H1 (cell line): Measurements from ENCODE around the gene KLHL30. TPM values are rescaled to one million over a fixed set of nuclear protein-coding genes. Genes with fewer than 3 reads are reported as not detected.

Experiments
- CTCF ChIA-PET: fragments of 300-600 bp; sonication (Branson Sonifier 250); formaldehyde crosslinking; loops from one replicate; lab custom pipeline; 2021; ENCODE audit not compliant: partially characterized antibody; lab: Charles Lee
- POLR2A ChIA-PET: fragments of 300-600 bp; sonication (Branson Sonifier 250); formaldehyde crosslinking; loops from one replicate; lab custom pipeline; 2021; ENCODE audit warnings: inconsistent platforms; ENCODE audit not compliant: partially characterized antibody; lab: Charles Lee
- DNase-seq, 2 experiments: peaks; one replicate each; pipeline versions ENCODE4 v3.0.0 to v3.0.0-alpha.2; 2010 to 2022; ENCODE audit warnings: low spot score in 2 of 2, low read depth in 1 of 2, mixed read lengths in 1 of 2
- FAIRE-seq: peaks from 2 replicates; lab custom pipeline; 2011; peaks lifted over from hg19 to GRCh38; lab: Jason Lieb, UNC
- H2AFZ ChIP-seq: 2 replicates; pipeline ENCODE4 v1.8.1; 2012; ENCODE audit warnings: low read length, inconsistent platforms
- H2AK5ac ChIP-seq: 2 replicates; pipeline ENCODE4 v1.6.1; 2013; ENCODE audit warnings: low read depth, low read length
- H2BK120ac ChIP-seq: replicated peaks from 2 replicates; pipeline ENCODE3; 2013; ENCODE audit warnings: low read depth, low read length, inconsistent platforms
- H2BK12ac ChIP-seq: 2 replicates; pipeline ENCODE4 v1.6.1; 2013; ENCODE audit warnings: low read depth, low read length
- H2BK15ac ChIP-seq: 2 replicates; pipeline ENCODE4 v1.6.1; 2013; ENCODE audit warnings: low read length
- H2BK20ac ChIP-seq: 2 replicates; pipeline ENCODE4 v1.6.1; 2013; ENCODE audit warnings: low read length
- H2BK5ac ChIP-seq: 2 replicates; pipeline ENCODE4 v1.6.1; 2013; ENCODE audit warnings: low read depth, low read length
- H3K14ac ChIP-seq: 2 replicates; pipeline ENCODE4 v1.6.1; 2013; ENCODE audit warnings: inconsistent platforms; ENCODE audit not compliant: insufficient read length
- H3K18ac ChIP-seq: 2 replicates; pipeline ENCODE4 v1.6.1; 2013; ENCODE audit warnings: low read length; ENCODE audit errors: extremely low read depth
- H3K23ac ChIP-seq: 2 replicates; pipeline ENCODE4 v1.6.1; 2013; ENCODE audit warnings: inconsistent platforms; ENCODE audit not compliant: insufficient read length
- H3K23me2 ChIP-seq: 2 replicates; pipeline ENCODE4 v1.6.1; 2013; ENCODE audit warnings: low read depth, low read length
- H3K27ac ChIP-seq: 2 replicates; pipeline ENCODE4 v1.6.1; 2011; ENCODE audit warnings: low read depth, low read length, inconsistent platforms
- H3K27me3 ChIP-seq, 4 experiments: replicated peaks in 1 of 4; 1 replicate in 1 of 4; 2 replicates in 3 of 4; pipeline versions ENCODE4 v1.6.1 to v1.8.1; 2011 to 2013; ENCODE audit warnings: low read length in 3 of 4, mild to moderate bottlenecking in 3 of 4, inconsistent platforms in 2 of 4, mixed read lengths in 2 of 4, moderate library complexity in 1 of 4; ENCODE audit not compliant: control insufficient read depth in 3 of 4, insufficient read depth in 3 of 4; ENCODE audit errors: extremely low read depth in 1 of 4
- H3K36me3 ChIP-seq, 4 experiments: 2 replicates each; pipeline versions ENCODE4 v1.6.1 to v1.8.1; 2011 to 2013; ENCODE audit warnings: mild to moderate bottlenecking in 4 of 4, low read length in 3 of 4, moderate library complexity in 2 of 4, control low read depth in 1 of 4, inconsistent platforms in 1 of 4; ENCODE audit not compliant: insufficient read depth in 4 of 4, control insufficient read depth in 2 of 4
- H3K4ac ChIP-seq: replicated peaks from 2 replicates; pipeline ENCODE3; 2013; ENCODE audit warnings: low read length, low read depth, mixed read lengths, inconsistent platforms; ENCODE audit not compliant: insufficient read length
- H3K4me1 ChIP-seq, 4 experiments: replicated peaks in 1 of 4; 1 replicate in 1 of 4; 2 replicates in 3 of 4; pipeline versions ENCODE4 v1.6.1 to v1.8.1; 2011 to 2013; ENCODE audit warnings: low read length in 3 of 4, inconsistent platforms in 2 of 4, mixed read lengths in 1 of 4; ENCODE audit not compliant: insufficient read depth in 4 of 4, control insufficient read depth in 3 of 4
- H3K4me2 ChIP-seq, 2 experiments: 2 replicates each; pipeline versions ENCODE4 v1.6.1 to v1.8.1; 2011 to 2013; ENCODE audit warnings: low read depth in 2 of 2, low read length in 2 of 2, control low read depth in 1 of 2, inconsistent platforms in 1 of 2, mild to moderate bottlenecking in 1 of 2; ENCODE audit not compliant: insufficient read depth in 1 of 2
- H3K4me3 ChIP-seq, 4 experiments: fragments of 200-600, 300-600 bp in 1 of 4; sonication (generic), shearing (Covaris generic), sonication (Bioruptor Twin) in 1 of 4; 2 replicates each; pipeline versions ENCODE4 v1.5.1 to v1.8.1; 2011 to 2016; ENCODE audit warnings: low read length in 4 of 4, low read depth in 3 of 4, control low read depth in 2 of 4, inconsistent platforms in 2 of 4, mild to moderate bottlenecking in 2 of 4, mixed read lengths in 1 of 4, moderate library complexity in 1 of 4; ENCODE audit not compliant: insufficient read depth in 2 of 4; ENCODE audit errors: extremely low read depth in 1 of 4
- H3K56ac ChIP-seq: replicated peaks from 2 replicates; pipeline ENCODE3; 2013; ENCODE audit warnings: low read depth, mild to moderate bottlenecking, mixed read lengths, low read length, inconsistent platforms; ENCODE audit not compliant: insufficient read length
- H3K79me1 ChIP-seq: 2 replicates; pipeline ENCODE4 v1.6.1; 2013; ENCODE audit warnings: low read depth, low read length, control low read depth
- H3K79me2 ChIP-seq, 2 experiments: 2 replicates each; pipeline versions ENCODE4 v1.6.1 to v1.8.1; 2012 to 2013; ENCODE audit warnings: low read length in 2 of 2, mild to moderate bottlenecking in 2 of 2, inconsistent platforms in 1 of 2; ENCODE audit not compliant: insufficient read depth in 2 of 2, control insufficient read depth in 1 of 2
- H3K9ac ChIP-seq, 4 experiments: replicated peaks in 1 of 4; 1 replicate in 1 of 4; 2 replicates in 3 of 4; pipeline versions ENCODE4 v1.6.1 to v1.8.1; 2011 to 2013; ENCODE audit warnings: low read depth in 3 of 4, low read length in 3 of 4, control low read depth in 2 of 4, mild to moderate bottlenecking in 2 of 4, moderate library complexity in 2 of 4, inconsistent platforms in 1 of 4; ENCODE audit errors: extremely low read depth in 1 of 4
- H3K9me3 ChIP-seq, 2 experiments: 2 replicates each; pipeline versions ENCODE4 v1.6.1 to v1.8.1; 2012 to 2013; ENCODE audit warnings: mild to moderate bottlenecking in 2 of 2, moderate library complexity in 2 of 2, control low read depth in 1 of 2, inconsistent platforms in 1 of 2, low read depth in 1 of 2, low read length in 1 of 2, mixed read lengths in 1 of 2; ENCODE audit not compliant: insufficient read depth in 2 of 2
- H4K20me1 ChIP-seq, 2 experiments: replicated peaks in 1 of 2; 2 replicates each; pipeline versions ENCODE3 to v1.8.1; 2011 to 2013; ENCODE audit warnings: inconsistent platforms in 2 of 2, low read length in 2 of 2, mild to moderate bottlenecking in 1 of 2; ENCODE audit not compliant: insufficient read depth in 2 of 2, control insufficient read depth in 1 of 2
- H4K5ac ChIP-seq: 2 replicates; pipeline ENCODE4 v1.6.1; 2013; ENCODE audit warnings: low read length, low read depth, mixed read lengths, inconsistent platforms; ENCODE audit not compliant: insufficient read length
- H4K8ac ChIP-seq: 2 replicates; pipeline ENCODE4 v1.8.0; 2013; ENCODE audit warnings: mild to moderate bottlenecking, moderate library complexity, low read length, inconsistent platforms; ENCODE audit not compliant: insufficient read depth; ENCODE audit errors: extremely low read depth
- H4K91ac ChIP-seq: replicated peaks from 2 replicates; pipeline ENCODE3; 2013; ENCODE audit warnings: low read length, mixed read lengths, inconsistent platforms; ENCODE audit not compliant: insufficient read length
- CTBP2 ChIP-seq: IDR thresholded peaks from 2 replicates; pipeline ENCODE4 v1.7.0; 2011; ENCODE audit warnings: borderline replicate concordance, mild to moderate bottlenecking, moderate library complexity, mixed read lengths, low read length; ENCODE audit not compliant: insufficient read depth, insufficient read length
- CTCF ChIP-seq, 3 experiments: IDR thresholded peaks; 1 replicate in 2 of 3; 2 replicates in 1 of 3; pipeline versions ENCODE4 v1.5.1 to v1.6.1; 2011; ENCODE audit warnings: low read length in 3 of 3, mild to moderate bottlenecking in 3 of 3, inconsistent platforms in 2 of 3, low read depth in 1 of 3, moderate library complexity in 1 of 3; ENCODE audit not compliant: insufficient read depth in 1 of 3; ENCODE audit errors: control extremely low read depth in 1 of 3
- NRF1 ChIP-seq: IDR thresholded peaks from 2 replicates; pipeline ENCODE4 v1.6.1; 2011; ENCODE audit warnings: mild to moderate bottlenecking, low read depth, low read length, improper control_type of control experiment
- SP1 ChIP-seq: IDR thresholded peaks from 2 replicates; pipeline ENCODE4 v1.6.1; 2011; ENCODE audit warnings: low read depth, low read length
- TEAD4 ChIP-seq: IDR thresholded peaks from 2 replicates; pipeline ENCODE4 v1.6.1; 2012; ENCODE audit warnings: low read depth, low read length, inconsistent platforms, mixed read lengths
- WGBS, 2 experiments: shearing (Covaris generic) in 1 of 2; methylation state at CpG; one replicate each; pipeline versions ENCODE4 v1.1.6 to v1.1.7; 2013 to 2015; ENCODE audit warnings: low lambda C conversion rate in 2 of 2, mixed read lengths in 2 of 2, inconsistent platforms in 1 of 2, low coverage in 1 of 2, missing lambda C conversion rate in 1 of 2; ENCODE audit not compliant: insufficient replicate concordance in 2 of 2, insufficient coverage in 1 of 2, insufficient read length in 1 of 2; ENCODE audit errors: extremely low coverage in 1 of 2, missing lambda C conversion rate in 1 of 2; 5-methylcytosine and 5-hydroxymethylcytosine counted together
- polyA plus RNA-seq, 7 experiments: library from polyadenylated mRNA; depleted of rRNA in 3 of 7; stranded (reverse) in 5 of 7; unstranded in 2 of 7; fragments of >200 nt in 5 of 7; fragments of 200-250 nt in 2 of 7; gene quantifications; 1 replicate in 5 of 7; 2 replicates in 1 of 7; 4 replicates in 1 of 7; pipeline versions ENCODE4 v1.2.1 to v1.2.3, GENCODE V29; 2011 to 2013; ENCODE audit warnings: missing spikeins in 2 of 7, mixed read lengths in 2 of 7
- total RNA-seq: library from RNA; stranded (reverse); fragmentation: NEBNext Ultra II Directional; extraction: Animal tissue kit (Norgen Biotek cat#: 25700); gene quantifications from 2 replicates; pipeline ENCODE4 v1.2.1, GENCODE V29; 2021

KLHL30 gene
- total and polyA plus RNA-seq, 2 of the 8 experiments (the other 6 are each of a cell fraction or from before 2014, with no cell fraction given): not detected

GRCh38 chr2:238130111-238130695 lies 8.3 kb upstream of the KLHL30 start:
- no peak overlapping the region for H3K27ac ChIP-seq
- H3K4me1 ChIP-seq: peaks cover 0 to 13% (median 0%) of the 10 kb centered on the region in 4 experiments; a peak in 2 of 7 replicates
- H3K4ac ChIP-seq: no peak overlapping the region
- H3K56ac ChIP-seq: no peak overlapping the region
- H2AK5ac ChIP-seq: no peak overlapping the region
- no peak overlapping the region for H2BK12ac ChIP-seq
- DNase-seq: no peak
- H4K91ac ChIP-seq: no peak overlapping the region
- peaks cover 15% of the 10 kb centered on the region for H3K23me2 ChIP-seq
- H3K9me3 ChIP-seq: 0 out of 4 replicates have a peak, but pooled peaks cover 0 to 4% of the 10 kb centered on the region in 2 experiments
- H4K20me1 ChIP-seq: peaks cover 0 to 12% of the 10 kb centered on the region in 2 experiments
- H3K9ac ChIP-seq: no peak overlapping the region
- no peak overlapping the region for H3K18ac ChIP-seq
- ChIA-PET CTCF (interaction anchor here (1.0 to 5.3 kb wide), 2 partner anchors 9 to 12 kb away, joined by 3 to 41 read pairs; partner anchors contain the start of gene KLHL30), POLR2A (interaction anchor here (0.8 kb wide), 1 partner anchor 9 kb away, joined by 3 read pairs; no protein-coding TSS in a partner anchor)
- no peak overlapping the region for H2AFZ ChIP-seq
- no peak overlapping the region for H4K5ac ChIP-seq
- H3K79me1 ChIP-seq: no peaks in the 10 kb centered on the region
- H3K36me3 ChIP-seq: no peaks in the 10 kb centered on the region; a peak in 1 of 8 replicates
- H4K8ac ChIP-seq: peak overlapping the region; percentile 63; the same call in 1 of the 2 replicates
- no peaks in the 10 kb centered on the region for H3K27me3 ChIP-seq
- H3K4me2 ChIP-seq: no peak overlapping the region
- no peak overlapping the region for H2BK5ac ChIP-seq
- no peak for FAIRE-seq
- no peak overlapping the region for H2BK15ac ChIP-seq
- H3K79me2 ChIP-seq: no peaks in the 10 kb centered on the region
- H2BK120ac ChIP-seq: no peak overlapping the region
- TF ChIP-seq CTBP2 (no peak), CTCF (IDR thresholded peaks at IDR 0.05; ENCODE audit: control extremely low read depth in 1 of 3, insufficient read depth in 1 of 3, low read depth in 1 of 3, low read length in 3 of 3) (no peak), TEAD4 (no peak), NRF1 (no peak), SP1 (no peak)
- TF ChIP-seq, all 59 proteins: peak for 0
- H3K14ac ChIP-seq: no peak overlapping the region
- no peak overlapping the region for H2BK20ac ChIP-seq
- 95% methylated on average over 22 of the region's 28 CpGs; no CpG with 5 or more reads in 1 of the 2 experiments for WGBS, 2 experiments
- no peak overlapping the region for H3K23ac ChIP-seq
- H3K4me3 ChIP-seq: no peak overlapping the region
